CD4-positive, alpha-beta T cell treated with Interferon alpha-2 for 1 hour (primary cell): ENCODE results near the gene ATP6V0A1.
"Not testable (repeated sequence)": the region's sequence is repeated elsewhere in the genome, so short reads cannot be mapped to it uniquely, and the experiment has no call there.

ENCODE experiments used
- DNase-seq, 2 donors: peaks; one replicate each; pipeline ENCODE4 v3.0.0-alpha.2; 2020 to 2022

ATP6V0A1 gene

DNA sequence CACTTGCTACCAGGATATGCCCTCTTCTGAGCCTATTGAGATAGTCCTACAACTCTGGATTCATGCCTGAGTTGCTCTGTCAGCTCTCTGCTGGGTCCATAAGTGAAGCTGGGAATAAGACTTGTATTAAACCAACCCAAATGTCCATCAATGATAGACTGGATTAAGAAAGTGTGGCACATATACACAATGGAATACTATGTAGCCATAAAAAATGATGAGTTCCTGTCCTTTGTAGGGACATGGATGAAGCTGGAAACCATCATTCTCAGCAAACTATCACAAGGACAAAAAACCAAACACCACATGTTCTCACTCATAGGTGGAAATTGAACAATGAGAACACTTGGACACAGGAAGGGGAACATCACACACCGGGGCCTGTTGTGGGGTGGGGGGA lies 19.1 kb downstream of the ATP6V0A1 start:
- not testable (repeated sequence) for DNase-seq

DNA sequence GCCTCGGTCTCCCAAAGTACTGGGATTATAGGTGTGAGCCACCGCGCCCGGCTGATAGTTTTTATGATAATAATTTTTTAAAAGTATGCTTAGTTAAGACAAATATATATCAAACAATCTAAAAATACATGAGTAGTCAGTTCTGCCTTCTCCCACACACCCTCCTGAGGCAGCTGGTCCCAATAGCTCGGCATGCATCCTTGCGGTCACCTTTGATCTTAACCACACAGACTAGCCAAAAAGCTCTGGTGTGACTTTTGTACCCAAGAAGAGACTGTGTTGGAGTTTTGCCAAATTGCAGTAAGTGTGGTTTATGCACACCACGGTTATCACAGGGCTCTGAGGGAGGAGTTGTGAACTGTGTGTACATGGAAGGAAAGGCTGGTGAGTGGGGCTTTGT lies 25.6 kb downstream of the ATP6V0A1 start:
- peak; percentile 77 to 90 for DNase-seq

- no peak for DNase-seq
These were observed 27.0 kb downstream of the ATP6V0A1 start for GRCh38 chr17:42485680-42486079.

DNA sequence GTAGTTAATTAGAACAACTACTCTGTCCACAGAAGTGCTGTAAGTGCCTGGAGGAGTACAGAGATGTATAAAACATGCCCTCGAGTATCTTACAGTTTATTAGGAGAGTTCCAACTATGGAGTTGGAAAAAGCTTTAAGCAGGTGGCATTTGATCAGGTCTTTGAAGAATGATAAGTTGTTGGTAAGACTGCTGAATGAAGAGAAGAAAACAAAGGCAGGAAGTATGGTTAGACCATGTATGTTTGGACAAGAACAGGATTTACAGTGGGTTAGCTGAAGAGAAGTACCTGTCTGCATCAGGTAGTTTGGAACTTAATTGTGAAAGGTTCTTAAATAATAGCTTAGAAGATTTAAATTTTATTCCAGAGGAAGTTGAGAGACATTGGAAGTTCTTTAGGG lies 29.4 kb downstream of the ATP6V0A1 start:
- DNase-seq = no peak

GRCh38 chr17:42493319-42493718 lies 34.6 kb downstream of the ATP6V0A1 start:
- DNase-seq = no peak

DNA sequence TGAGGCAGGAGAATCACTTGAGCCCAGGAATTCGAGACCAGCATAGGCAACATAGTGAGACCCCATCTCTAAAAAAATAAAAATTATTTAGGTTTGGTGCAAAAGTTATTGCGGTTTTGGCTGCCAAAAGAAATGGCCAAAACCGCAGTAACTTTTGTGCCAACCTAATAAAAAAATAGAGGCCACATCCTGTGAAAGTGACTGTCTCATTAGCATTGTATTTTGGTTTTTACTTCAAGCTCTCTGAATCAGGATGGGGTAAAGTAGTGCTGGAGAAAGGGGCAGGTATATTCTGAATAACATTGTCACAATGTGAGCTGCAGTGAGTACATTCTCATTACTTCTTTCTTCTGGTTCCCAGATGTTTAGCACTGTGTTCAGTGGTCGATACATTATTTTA lies 36.0 kb downstream of the ATP6V0A1 start:
- peak in 1 of 2 donors; percentile 7 for DNase-seq

DNA sequence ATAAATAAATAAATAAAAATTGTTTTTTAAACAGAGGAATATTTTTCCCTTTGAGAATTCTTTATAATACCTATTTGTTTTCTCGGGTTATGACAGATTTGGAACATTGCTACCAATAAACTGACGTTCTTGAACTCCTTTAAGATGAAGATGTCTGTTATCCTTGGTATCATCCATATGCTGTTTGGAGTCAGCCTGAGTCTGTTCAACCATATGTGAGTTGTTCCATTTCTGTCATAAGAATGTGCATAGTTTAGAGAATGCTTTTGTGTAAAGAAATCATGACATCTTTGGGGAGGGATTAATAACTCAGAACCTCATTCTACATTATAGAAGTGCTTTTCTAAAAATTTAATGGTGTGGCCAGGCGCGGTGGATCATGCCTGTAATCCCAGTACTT lies 40.1 kb downstream of the ATP6V0A1 start:
- DNase-seq = no peak

GRCh38 chr17:42502091-42502490 lies 43.4 kb downstream of the ATP6V0A1 start:
- no peak for DNase-seq

GRCh38 chr17:42502926-42503325 lies 44.2 kb downstream of the ATP6V0A1 start:
- no peak for DNase-seq

- no peak for DNase-seq
These were observed 49.0 kb downstream of the ATP6V0A1 start for GRCh38 chr17:42507671-42508070.

DNA sequence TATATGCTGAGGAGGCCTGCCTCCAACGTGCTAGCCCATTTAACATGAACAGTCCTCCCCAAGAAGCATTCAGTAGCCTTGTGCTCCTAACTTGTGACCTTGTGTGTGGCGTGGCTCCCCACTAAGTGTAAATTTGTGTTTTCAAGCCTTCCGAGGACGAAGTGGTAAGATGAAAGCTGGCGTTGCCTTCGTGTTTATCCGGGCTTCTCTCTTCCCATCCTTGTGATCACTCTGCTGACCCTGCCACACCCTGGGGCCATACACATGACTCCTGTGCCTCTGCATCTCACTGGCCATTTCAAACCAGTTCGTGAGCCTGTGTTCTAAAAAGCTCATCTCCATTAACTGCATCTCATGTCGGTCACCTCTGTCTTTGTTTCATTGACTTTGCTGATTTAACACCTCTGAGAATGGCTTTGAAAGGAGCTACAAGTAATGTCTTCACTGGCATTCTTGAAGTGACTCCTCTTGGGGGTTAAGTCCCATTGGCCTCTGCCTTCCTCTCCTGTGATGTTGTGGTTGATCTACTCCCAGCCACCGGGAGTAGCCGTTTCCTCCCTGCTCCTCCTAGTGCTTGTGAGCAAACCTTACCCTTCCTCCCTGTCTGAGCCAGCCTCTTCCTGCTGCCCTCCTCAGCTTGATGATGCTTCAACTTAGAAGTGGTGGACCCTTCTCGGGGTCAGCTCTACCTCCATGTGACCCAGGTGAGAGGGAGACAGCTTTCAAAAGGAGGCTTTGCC lies 49.9 kb downstream of the ATP6V0A1 start:
- no peak for DNase-seq

DNA sequence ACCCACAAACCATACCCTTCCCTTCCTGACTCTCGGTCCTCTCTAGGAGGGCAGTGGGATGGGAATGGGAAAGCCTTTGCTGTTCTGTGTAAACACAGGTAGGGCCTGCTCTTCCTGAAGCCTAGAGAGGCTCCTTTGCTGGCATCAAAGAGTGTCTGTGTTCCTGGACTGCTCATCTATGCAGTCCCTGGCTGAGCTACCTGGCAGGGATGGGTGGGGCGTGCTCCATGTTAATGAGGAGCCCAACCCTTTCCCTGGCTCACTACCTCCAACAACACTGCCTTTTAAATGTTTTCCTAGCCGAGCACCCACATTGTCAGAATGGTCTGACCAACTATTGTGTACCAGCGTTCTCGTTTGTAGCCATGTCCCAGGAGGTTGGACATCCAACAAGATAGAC lies 50.7 kb downstream of the ATP6V0A1 start:
- DNase-seq = no peak

DNA sequence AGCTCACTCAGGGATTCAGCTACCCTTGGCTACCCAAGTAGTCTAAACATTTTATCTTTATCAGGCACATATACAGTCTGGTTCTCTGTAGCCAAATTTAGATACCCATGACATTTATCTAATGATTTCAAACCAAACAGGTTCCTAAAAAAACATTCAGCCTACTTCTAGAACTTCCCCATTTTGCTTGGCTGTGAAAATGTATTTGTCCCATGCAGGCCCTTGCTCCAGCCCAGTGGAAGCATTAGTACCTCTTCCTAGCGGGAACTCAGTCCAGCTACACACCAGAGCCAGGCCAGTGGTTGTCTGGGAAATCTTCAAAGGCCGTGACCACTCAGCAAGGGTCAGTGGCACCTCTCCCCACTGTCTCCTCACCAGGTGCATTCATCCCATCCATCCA lies 51.2 kb downstream of the ATP6V0A1 start:
- DNase-seq = no peak

GRCh38 chr17:42512246-42512645 lies 53.6 kb downstream of the ATP6V0A1 start:
- DNase-seq = no peak

- DNase-seq = no peak
These were observed 54.1 kb downstream of the ATP6V0A1 start for GRCh38 chr17:42512733-42513251.

DNA sequence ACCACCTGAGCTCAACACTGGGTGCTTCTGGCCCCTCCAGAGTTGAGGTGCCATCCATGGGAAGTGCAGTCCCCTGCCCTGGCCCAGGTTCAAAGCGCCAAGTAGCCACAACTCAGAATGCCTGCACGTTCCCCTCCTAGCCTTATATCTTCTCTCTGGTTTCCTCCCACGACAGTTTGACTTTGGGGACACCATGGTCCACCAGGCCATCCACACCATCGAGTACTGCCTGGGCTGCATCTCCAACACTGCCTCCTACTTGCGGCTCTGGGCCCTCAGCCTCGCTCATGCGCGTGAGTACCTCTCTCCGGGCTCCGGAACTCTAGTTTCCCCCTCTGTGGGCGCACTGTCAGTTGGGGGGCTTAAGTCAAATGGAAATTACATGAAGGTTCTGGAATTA lies 55.0 kb downstream of the ATP6V0A1 start:
- no peak for DNase-seq

DNA sequence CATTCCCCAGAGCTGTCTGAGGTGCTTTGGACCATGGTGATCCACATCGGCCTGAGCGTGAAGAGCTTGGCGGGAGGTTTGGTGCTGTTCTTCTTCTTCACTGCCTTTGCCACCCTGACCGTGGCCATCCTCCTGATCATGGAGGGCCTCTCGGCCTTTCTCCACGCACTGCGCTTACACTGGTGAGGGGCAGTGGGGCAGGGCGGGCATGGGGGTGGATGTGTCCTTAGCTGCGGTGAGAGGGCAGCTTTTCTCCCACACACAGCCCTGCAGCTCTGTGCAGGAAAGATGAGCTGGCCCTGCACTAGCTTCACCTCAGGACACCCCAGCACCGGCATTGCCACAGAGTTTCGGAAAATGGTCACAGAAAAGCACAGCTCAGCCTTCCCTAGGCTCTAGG lies 55.6 kb downstream of the ATP6V0A1 start:
- DNase-seq = no peak

- no peak for DNase-seq
These were observed 56.2 kb downstream of the ATP6V0A1 start for GRCh38 chr17:42514867-42515266.

- peak; percentile 78 to 83 for DNase-seq
These were observed 58.8 kb downstream of the ATP6V0A1 start for GRCh38 chr17:42517516-42517915.

GRCh38 chr17:42518046-42518754 lies 59.5 kb downstream of the ATP6V0A1 start:
- DNase-seq = peak in 1 of 2 donors; percentile 19

DNA sequence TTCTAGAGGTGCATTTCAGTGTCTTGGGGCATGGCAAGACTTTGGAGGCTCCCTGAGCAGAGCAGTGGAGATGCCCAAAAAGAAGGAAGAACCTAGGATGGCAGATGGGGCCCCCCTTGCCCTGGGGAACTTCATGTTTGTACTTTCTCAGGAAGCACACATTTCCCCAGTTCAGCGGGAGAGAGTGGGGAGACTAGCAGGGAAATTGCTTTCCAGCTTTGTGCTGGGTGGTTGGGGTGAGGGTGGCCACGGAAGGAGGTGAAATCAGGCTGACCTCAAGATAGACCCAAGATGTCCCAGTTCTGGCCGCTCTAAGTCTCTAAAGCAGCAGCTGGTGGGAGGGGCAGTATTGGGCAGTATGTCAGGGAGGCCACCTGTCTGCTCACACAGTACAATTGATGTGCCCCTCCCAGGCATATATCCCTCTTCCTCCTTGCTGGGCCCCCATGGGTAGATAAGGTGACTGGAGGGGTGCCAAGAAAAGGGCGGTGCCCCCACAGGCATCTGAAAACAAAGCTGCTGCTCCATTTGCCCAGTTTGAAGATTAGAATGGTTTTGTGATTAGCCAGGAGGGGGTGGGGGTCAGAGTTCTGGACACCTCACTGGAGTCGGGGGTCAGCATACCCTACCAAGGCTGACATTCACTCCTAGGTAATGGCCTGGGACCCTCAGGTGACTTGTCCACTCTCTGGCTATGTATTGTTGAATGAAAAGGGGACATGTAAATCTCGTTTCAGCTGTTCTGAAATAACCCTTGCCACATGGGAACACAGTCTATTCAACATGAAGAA lies 60.3 kb downstream of the ATP6V0A1 start:
- DNase-seq = no peak

DNA sequence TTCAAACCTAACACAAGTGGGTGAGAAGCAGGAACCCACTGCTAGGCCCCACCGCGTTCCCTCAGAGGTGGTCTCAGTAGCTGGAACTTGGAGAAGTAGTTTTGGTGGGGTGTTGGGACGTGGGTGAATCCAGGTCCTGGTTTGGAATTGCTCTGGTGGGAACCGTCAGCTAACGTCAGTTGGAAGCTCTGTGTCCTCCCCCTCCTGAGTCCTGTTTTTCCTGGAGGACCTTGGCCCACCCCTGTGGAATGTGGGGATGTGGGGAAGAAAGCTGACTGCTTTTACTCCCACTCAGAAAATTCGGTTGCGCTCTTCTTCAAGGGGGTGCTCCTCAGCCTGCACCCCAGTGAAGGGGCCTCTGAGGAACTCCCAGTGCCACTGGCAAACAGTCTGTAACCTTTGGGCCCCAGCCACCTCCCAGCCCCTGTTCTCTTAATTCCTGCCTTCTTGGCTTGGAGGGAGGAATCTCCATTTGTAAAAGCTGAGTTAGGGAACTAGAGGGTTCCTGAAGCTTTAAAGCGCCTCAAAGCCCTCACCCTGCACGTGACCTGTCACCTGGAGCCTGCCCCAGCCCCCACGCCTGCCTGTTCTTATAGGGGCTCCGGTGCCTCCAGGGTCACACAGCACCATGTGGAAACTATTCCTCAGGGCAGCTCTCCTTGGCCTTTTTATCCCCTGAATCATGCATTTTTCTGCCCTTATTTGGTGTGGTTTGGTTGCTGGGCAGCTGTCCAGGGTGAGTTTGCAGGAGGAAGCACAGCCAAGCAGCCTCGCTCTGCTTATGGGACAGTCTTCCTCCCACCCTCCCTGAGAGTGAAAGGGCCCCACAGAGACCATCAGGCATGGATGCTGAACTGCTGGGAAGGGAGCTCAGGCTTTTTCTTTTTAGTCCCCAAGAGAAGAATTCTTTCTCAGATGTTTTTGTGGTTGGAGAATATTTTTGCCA lies 61.1 kb downstream of the ATP6V0A1 start:
- no peak for DNase-seq
